Transverse colon (tissue), 3 donors: Measurements from ENCODE around the gene SCD.

Experiments used
- EP300 ChIP-seq: sonication (generic); formaldehyde crosslinking; IDR thresholded peaks from one replicate; pipeline ENCODE4 v1.6.1; 2017; ENCODE audit warnings: antibody characterized with exemption, low read depth
- POLR2A ChIP-seq: fragments of 450-650 bp; IDR thresholded peaks from one replicate; pipeline ENCODE4 v1.6.1; 2016; ENCODE audit warnings: antibody characterized with exemption, mild to moderate bottlenecking, moderate library complexity
- TF ChIP-seq, protein P1 (sequence below), 5 experiments: fragments of 200-600 bp in 3 of 5; fragments of 450-650 bp in 2 of 5; sonication (generic) in 3 of 5; IDR thresholded peaks; 1 replicate in 2 of 5; 2 replicates in 3 of 5; pipeline ENCODE4 v1.5.1; 2016 to 2017; ENCODE audit warnings: antibody characterized with exemption in 5 of 5, inconsistent platforms in 3 of 5, mild to moderate bottlenecking in 2 of 5, moderate library complexity in 1 of 5

DNA sequence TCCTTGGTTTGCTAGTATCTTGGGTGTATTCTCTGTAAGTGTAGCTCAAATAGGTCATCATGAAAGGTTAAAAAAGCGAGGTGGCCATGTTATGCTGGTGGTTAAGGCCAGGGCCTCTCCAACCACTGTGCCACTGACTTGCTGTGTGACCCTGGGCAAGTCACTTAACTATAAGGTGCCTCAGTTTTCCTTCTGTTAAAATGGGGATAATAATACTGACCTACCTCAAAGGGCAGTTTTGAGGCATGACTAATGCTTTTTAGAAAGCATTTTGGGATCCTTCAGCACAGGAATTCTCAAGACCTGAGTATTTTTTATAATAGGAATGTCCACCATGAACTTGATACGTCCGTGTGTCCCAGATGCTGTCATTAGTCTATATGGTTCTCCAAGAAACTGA lies 17.1 kb downstream of the SCD start:
- TF ChIP-seq, protein P1, sequence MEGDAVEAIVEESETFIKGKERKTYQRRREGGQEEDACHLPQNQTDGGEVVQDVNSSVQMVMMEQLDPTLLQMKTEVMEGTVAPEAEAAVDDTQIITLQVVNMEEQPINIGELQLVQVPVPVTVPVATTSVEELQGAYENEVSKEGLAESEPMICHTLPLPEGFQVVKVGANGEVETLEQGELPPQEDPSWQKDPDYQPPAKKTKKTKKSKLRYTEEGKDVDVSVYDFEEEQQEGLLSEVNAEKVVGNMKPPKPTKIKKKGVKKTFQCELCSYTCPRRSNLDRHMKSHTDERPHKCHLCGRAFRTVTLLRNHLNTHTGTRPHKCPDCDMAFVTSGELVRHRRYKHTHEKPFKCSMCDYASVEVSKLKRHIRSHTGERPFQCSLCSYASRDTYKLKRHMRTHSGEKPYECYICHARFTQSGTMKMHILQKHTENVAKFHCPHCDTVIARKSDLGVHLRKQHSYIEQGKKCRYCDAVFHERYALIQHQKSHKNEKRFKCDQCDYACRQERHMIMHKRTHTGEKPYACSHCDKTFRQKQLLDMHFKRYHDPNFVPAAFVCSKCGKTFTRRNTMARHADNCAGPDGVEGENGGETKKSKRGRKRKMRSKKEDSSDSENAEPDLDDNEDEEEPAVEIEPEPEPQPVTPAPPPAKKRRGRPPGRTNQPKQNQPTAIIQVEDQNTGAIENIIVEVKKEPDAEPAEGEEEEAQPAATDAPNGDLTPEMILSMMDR (IDR thresholded peaks at IDR 0.05) = no peak
- TF ChIP-seq EP300 (no peak), POLR2A (no peak)
